AG04450 (cell line): ENCODE measurements around the gene TPX2. TPM values are rescaled to one million over a fixed set of nuclear protein-coding genes. Genes with fewer than 3 reads are reported as not detected.

ENCODE experiments used
- CTCF ChIA-PET: fragments of 300-600, 350-600 bp; formaldehyde crosslinking; extraction: SDS; loops from one replicate; lab custom pipeline; 2022; ENCODE audit warnings: antibody characterized with exemption, inconsistent platforms; lab: Charles Lee
- POLR2A ChIA-PET: fragments of 350-600 bp; formaldehyde crosslinking; extraction: SDS; loops from one replicate; lab custom pipeline; 2021; ENCODE audit warnings: antibody characterized with exemption, inconsistent platforms; lab: Yijun Ruan, JAX
- DNase-seq: peaks from one replicate; pipeline ENCODE4 v3.0.0-alpha.2; 2011; ENCODE audit warnings: low read depth, low spot score
- H3K27ac ChIP-seq: one replicate; pipeline ENCODE4 v1.5.1; 2012; ENCODE audit warnings: low read depth, low read length, control low read depth
- H3K27me3 ChIP-seq: one replicate; pipeline ENCODE4 v1.6.0; 2012; ENCODE audit warnings: low read length; ENCODE audit not compliant: control insufficient read depth, insufficient read depth
- H3K4me3 ChIP-seq: 2 replicates; pipeline ENCODE4 v1.5.1; 2011; ENCODE audit warnings: mild to moderate bottlenecking, low read depth, low read length, control low read depth
- H3K9me3 ChIP-seq: 2 replicates; pipeline ENCODE4 v1.5.1; 2012; ENCODE audit warnings: low read length; ENCODE audit not compliant: control insufficient read depth, insufficient read depth
- CTCF ChIP-seq: IDR thresholded peaks from 2 replicates; pipeline ENCODE4 v1.5.1; 2011; ENCODE audit warnings: low read depth, low read length, control low read depth, inconsistent platforms
- polyA plus RNA-seq: library from polyadenylated mRNA; depleted of rRNA; stranded (reverse); fragments of >200 nt; gene quantifications from 2 replicates; pipeline ENCODE4 v1.2.3, GENCODE V29; 2011

The TPX2 gene
- polyA plus RNA-seq, 1 experiment = 24.4 TPM

GRCh38 chr20:31822421-31823330, 83.6 kb downstream of the TPX2 start:
- H3K27me3 ChIP-seq = peaks cover 2% of the 10 kb centered on the region
- ChIA-PET CTCF (interaction anchor here (0.5 to 6.7 kb wide), 38 partner anchors 9 to 832 kb away, joined by 3 to 73 read pairs (median 4); partner anchors contain the start of genes FOXS1 and PDRG1), POLR2A (interaction anchor here (1.1 kb wide), 1 partner anchor 129 kb away, joined by 4 read pairs; the partner anchor contains the start of gene PDRG1)
- peak; percentile 94 for TF ChIP-seq CTCF
- DNase-seq = no peak
- H3K9me3 ChIP-seq = no peaks in the 10 kb centered on the region
- H3K4me3 ChIP-seq = peak overlapping the region; percentile 13; the same call in 1 of the 2 replicates
- H3K27ac ChIP-seq = no peak overlapping the region

GRCh38 chr20:31823360-31824124, 84.5 kb downstream of the TPX2 start:
- ChIA-PET CTCF (interaction anchor here (0.6 to 6.7 kb wide), 37 partner anchors 9 to 831 kb away, joined by 3 to 73 read pairs (median 5); partner anchors contain the start of genes FOXS1 and PDRG1), POLR2A (interaction anchor here (1.1 kb wide), 1 partner anchor 128 kb away, joined by 4 read pairs; the partner anchor contains the start of gene PDRG1)
- DNase-seq = no peak
- no peak for TF ChIP-seq CTCF
- Histone ChIP-seq H3K27ac (no peak overlapping the region), H3K4me3 (no peak overlapping the region), H3K27me3 (peaks cover 4% of the 10 kb centered on the region), H3K9me3 (no peaks in the 10 kb centered on the region)

- CTCF ChIA-PET = interaction anchor here (1.2 to 6.7 kb wide), 6 partner anchors 21 to 206 kb away, joined by 3 to 73 read pairs (median 14); partner anchors contain the start of genes FOXS1 and PDRG1
- Histone ChIP-seq H3K9me3 (no peaks in the 10 kb centered on the region), H3K4me3 (no peak overlapping the region), H3K27ac (no peak overlapping the region), H3K27me3 (peaks cover 4% of the 10 kb centered on the region)
- POLR2A ChIA-PET = no interaction called here
- no peak for DNase-seq
- TF ChIP-seq CTCF = no peak
Measured at GRCh38 chr20:31824125-31824485, 85.0 kb downstream of the TPX2 start.

GRCh38 chr20:31824554-31825313, 85.6 kb downstream of the TPX2 start:
- Histone ChIP-seq H3K27me3 (peaks cover 4% of the 10 kb centered on the region), H3K4me3 (no peak overlapping the region), H3K9me3 (no peaks in the 10 kb centered on the region), H3K27ac (no peak overlapping the region)
- TF ChIP-seq CTCF = no peak
- POLR2A ChIA-PET = no interaction called here
- CTCF ChIA-PET = interaction anchor here (1.3 to 6.7 kb wide), 6 partner anchors 20 to 206 kb away, joined by 3 to 73 read pairs (median 14); partner anchors contain the start of genes FOXS1 and PDRG1
- no peak for DNase-seq
